Testis (tissue), 3 donors: ENCODE measurements around the gene ZRANB3. TPM values are rescaled to one million over a fixed set of nuclear protein-coding genes. Genes with fewer than 3 reads are reported as not detected.

Experiments
- DNase-seq: peaks from one replicate; pipeline ENCODE4 v3.0.0-alpha.2; 2019
- H3K27ac ChIP-seq, 2 donors: fragments of 200-600 bp; sonication (generic); one replicate each; pipeline ENCODE4 v1.5.1; 2019
- H3K27me3 ChIP-seq: fragments of 200-600 bp; sonication (generic); one replicate; pipeline ENCODE4 v1.5.1; 2019
- H3K36me3 ChIP-seq: fragments of 200-600 bp; sonication (generic); one replicate; pipeline ENCODE4 v1.5.1; 2017; ENCODE audit warnings: low read depth; ENCODE audit errors: missing control alignments
- H3K4me1 ChIP-seq: fragments of 200-600 bp; sonication (generic); one replicate; pipeline ENCODE4 v1.5.1; 2019
- H3K4me3 ChIP-seq, 2 donors: fragments of 200-600 bp; sonication (generic); one replicate each; pipeline ENCODE4 v1.5.1; 2017 to 2019
- H3K9me3 ChIP-seq: fragments of 200-600 bp; sonication (generic); one replicate; pipeline ENCODE4 v1.5.1; 2017
- CTCF ChIP-seq, 3 experiments: fragments of 450-650 bp in 2 of 3; fragments of 200-600 bp in 1 of 3; sonication (generic) in 1 of 3; IDR thresholded peaks; one replicate each; pipeline ENCODE4 v1.5.1; 2016 to 2019; ENCODE audit warnings: antibody characterized with exemption in 3 of 3, mild to moderate bottlenecking in 2 of 3, moderate library complexity in 1 of 3
- POLR2A ChIP-seq: fragments of 450-650 bp; IDR thresholded peaks from one replicate; pipeline ENCODE4 v1.6.1; 2017; ENCODE audit warnings: antibody characterized with exemption, mild to moderate bottlenecking, moderate library complexity
- WGBS, 2 donors: methylation state at CpG; one replicate each; pipeline ENCODE4 v1.1.5; 2018; 5-methylcytosine and 5-hydroxymethylcytosine counted together
- intact Hi-C: fragments of 100-400 bp; cut with DNase I; formaldehyde crosslinking; loops from one replicate; pipeline ENCODE4 v1.15.1; 2023; ENCODE audit warnings: low total_unique reads
- polyA plus RNA-seq: library from polyadenylated mRNA; stranded (reverse); fragments of 350-450 nt; fragmentation: Illumina TruSeq; extraction: RNeasy Lipid Tissue Mini Kit (QIAGEN cat#74804); gene quantifications from one replicate; pipeline ENCODE4 v1.2.3, GENCODE V29; 2014; ENCODE audit warnings: low read depth, low replicate concordance; ENCODE audit not compliant: insufficient read depth
- total RNA-seq, 2 donors: library from RNA; depleted of rRNA; stranded (reverse); fragments of >200 nt; gene quantifications; one replicate each; pipeline ENCODE4 v1.2.3, GENCODE V29; 2016

Gene ZRANB3
- total and polyA plus RNA-seq, 3 donors from 2014 or later = 8.6 to 28.8 (median 19.3) TPM

GRCh38 chr2:135248611-135249010, 282.4 kb downstream of the ZRANB3 start:
- intact Hi-C loops = no loop called here
- H3K4me1 ChIP-seq = no peaks in the 10 kb centered on the region
- H3K36me3 ChIP-seq = no peaks in the 10 kb centered on the region
- H3K27ac ChIP-seq = no peak overlapping the region
- no peak for DNase-seq
- H3K9me3 ChIP-seq = no peaks in the 10 kb centered on the region
- 96 to 97% methylated on average over 5 of the region's 5 CpGs for WGBS, 2 donors
- H3K4me3 ChIP-seq = no peak overlapping the region
- H3K27me3 ChIP-seq = no peaks in the 10 kb centered on the region
- TF ChIP-seq CTCF (IDR thresholded peaks at IDR 0.05) (no peak), POLR2A (no peak)

- Histone ChIP-seq H3K4me1 (no peaks in the 10 kb centered on the region), H3K27me3 (no peaks in the 10 kb centered on the region), H3K27ac (no peak overlapping the region), H3K4me3 (no peak overlapping the region), H3K36me3 (no peaks in the 10 kb centered on the region), H3K9me3 (no peaks in the 10 kb centered on the region)
- 53 to 70% methylated on average over 2 of the region's 2 CpGs for WGBS, 2 donors
- intact Hi-C loops = no loop called here
- TF ChIP-seq CTCF (IDR thresholded peaks at IDR 0.05) (no peak), POLR2A (no peak)
- no peak for DNase-seq
These were observed 284.2 kb downstream of the ZRANB3 start for GRCh38 chr2:135246711-135247270.

- no peaks in the 10 kb centered on the region for H3K4me1 ChIP-seq
- TF ChIP-seq CTCF (IDR thresholded peaks at IDR 0.05) (no peak), POLR2A (no peak)
- no peak overlapping the region for H3K4me3 ChIP-seq
- DNase-seq = no peak
- no peak overlapping the region for H3K27ac ChIP-seq
- H3K27me3 ChIP-seq = no peaks in the 10 kb centered on the region
- no peaks in the 10 kb centered on the region for H3K36me3 ChIP-seq
- H3K9me3 ChIP-seq = no peaks in the 10 kb centered on the region
- intact Hi-C loops = no loop called here
These were observed 285.9 kb downstream of the ZRANB3 start for GRCh38 chr2:135245071-135245470.

- no peak for TF ChIP-seq CTCF (IDR thresholded peaks at IDR 0.05)
- no peak for TF ChIP-seq POLR2A
These were observed 292.4 kb downstream of the ZRANB3 start for GRCh38 chr2:135238651-135239050.

GRCh38 chr2:135230150-135230549, 300.9 kb downstream of the ZRANB3 start:
- no peak for DNase-seq
- 38 to 60% methylated on average over 1 of the region's 1 CpG for WGBS, 2 donors
- intact Hi-C loops = no loop called here

More at GRCh38 chr2:135238651-135239050, 292.4 kb downstream of the ZRANB3 start:
- no peaks in the 10 kb centered on the region for H3K9me3 ChIP-seq
- H3K4me3 ChIP-seq = no peak overlapping the region
- DNase-seq = no peak
- no peaks in the 10 kb centered on the region for H3K36me3 ChIP-seq
- WGBS, 2 donors = 89 to 100% methylated on average over 2 of the region's 2 CpGs
- H3K27me3 ChIP-seq = no peaks in the 10 kb centered on the region
- intact Hi-C loops = no loop called here
- H3K4me1 ChIP-seq = no peaks in the 10 kb centered on the region
- H3K27ac ChIP-seq = no peak overlapping the region

More at GRCh38 chr2:135230150-135230549, 300.9 kb downstream of the ZRANB3 start:
- Histone ChIP-seq H3K27me3 (no peaks in the 10 kb centered on the region), H3K36me3 (no peaks in the 10 kb centered on the region), H3K4me3 (no peak overlapping the region), H3K27ac (no peak overlapping the region), H3K9me3 (no peaks in the 10 kb centered on the region), H3K4me1 (no peaks in the 10 kb centered on the region)
- no peak for TF ChIP-seq CTCF (IDR thresholded peaks at IDR 0.05)
- TF ChIP-seq POLR2A = no peak
